ENCODE measurements around the gene DNAJC5. TPM values are rescaled to one million over a fixed set of nuclear protein-coding genes. Genes with fewer than 3 reads are reported as not detected.

DNAJC5 gene
- total and polyA plus RNA-seq, 5 donors: 32.2 to 51.0 (median 49.5) TPM

- Histone ChIP-seq H3K27me3 (ENCODE audit: control insufficient read depth, insufficient read depth) (no peaks in the 10 kb centered on the region), H3K9me3 (ENCODE audit: control insufficient read depth, low read length) (no peaks in the 10 kb centered on the region), H3K4me1 (ENCODE audit: control insufficient read depth, insufficient read depth, low read length) (peaks cover 8% of the 10 kb centered on the region), H3K4me3 (ENCODE audit: low read length) (no peak overlapping the region), H3K27ac (ENCODE audit: low read length) (peak overlapping the region; percentile 68)
- WGBS: 21% methylated on average over 17 of the region's 17 CpGs
- ATAC-seq (peak; percentile 32 to 70), DNase-seq (peak; percentile 59 to 78 (median 70))
- intact Hi-C loops (cut with DNase I): no loop called here
These were observed 40.7 kb upstream of the DNAJC5 start for GRCh38 chr20:63854069-63854765.

GRCh38 chr20:63854766-63855362 lies 40.1 kb upstream of the DNAJC5 start:
- H3K27me3 ChIP-seq (ENCODE audit: control insufficient read depth, insufficient read depth): no peaks in the 10 kb centered on the region
- H3K4me3 ChIP-seq (ENCODE audit: low read length): peak overlapping the region; percentile 8
- DNase-seq (peak; percentile 59 to 87 (median 85)), ATAC-seq (peak; percentile 25 to 52)
- H3K27ac ChIP-seq (ENCODE audit: low read length): peak overlapping the region; percentile 68
- no peaks in the 10 kb centered on the region for H3K9me3 ChIP-seq (ENCODE audit: control insufficient read depth, low read length)
- WGBS: 9% methylated on average over 25 of the region's 26 CpGs
- H3K4me1 ChIP-seq (ENCODE audit: control insufficient read depth, insufficient read depth, low read length): peaks cover 8% of the 10 kb centered on the region
- intact Hi-C loops (cut with DNase I): loop anchor here in 1 of 4 donors (5.0 kb wide), 1 partner anchor 78 kb away; no protein-coding TSS in a partner anchor

- DNase-seq (peak in 1 of 3 donors; percentile 70), ATAC-seq (peak in 1 of 2 donors; percentile 9)
- Histone ChIP-seq H3K9me3 (ENCODE audit: control insufficient read depth, low read length) (no peaks in the 10 kb centered on the region), H3K27me3 (ENCODE audit: control insufficient read depth, insufficient read depth) (no peaks in the 10 kb centered on the region), H3K4me1 (ENCODE audit: control insufficient read depth, insufficient read depth, low read length) (peaks cover 8% of the 10 kb centered on the region), H3K27ac (ENCODE audit: low read length) (peak overlapping the region; percentile 10), H3K4me3 (ENCODE audit: low read length) (peak overlapping the region; percentile 8)
- intact Hi-C loops (cut with DNase I): loop anchor here in 1 of 4 donors (5.0 kb wide), 1 partner anchor 78 kb away; no protein-coding TSS in a partner anchor
- WGBS: 42% methylated on average over 36 of the region's 36 CpGs
These were observed 39.4 kb upstream of the DNAJC5 start for GRCh38 chr20:63855363-63856097.

- no peak for ATAC-seq
- WGBS: 82% methylated on average over 22 of the region's 22 CpGs
- H3K4me1 ChIP-seq (ENCODE audit: control insufficient read depth, insufficient read depth, low read length): peaks cover 8% of the 10 kb centered on the region
- H3K27ac ChIP-seq (ENCODE audit: low read length): no peak overlapping the region
- no peak overlapping the region for H3K4me3 ChIP-seq (ENCODE audit: low read length)
- H3K9me3 ChIP-seq (ENCODE audit: control insufficient read depth, low read length): no peaks in the 10 kb centered on the region
- intact Hi-C loops (cut with DNase I): loop anchor here in 1 of 4 donors (5.0 kb wide), 1 partner anchor 79 kb away; no protein-coding TSS in a partner anchor
- no peak for DNase-seq
- no peaks in the 10 kb centered on the region for H3K27me3 ChIP-seq (ENCODE audit: control insufficient read depth, insufficient read depth)
These were observed 38.8 kb upstream of the DNAJC5 start for GRCh38 chr20:63856098-63856511.

DNA sequence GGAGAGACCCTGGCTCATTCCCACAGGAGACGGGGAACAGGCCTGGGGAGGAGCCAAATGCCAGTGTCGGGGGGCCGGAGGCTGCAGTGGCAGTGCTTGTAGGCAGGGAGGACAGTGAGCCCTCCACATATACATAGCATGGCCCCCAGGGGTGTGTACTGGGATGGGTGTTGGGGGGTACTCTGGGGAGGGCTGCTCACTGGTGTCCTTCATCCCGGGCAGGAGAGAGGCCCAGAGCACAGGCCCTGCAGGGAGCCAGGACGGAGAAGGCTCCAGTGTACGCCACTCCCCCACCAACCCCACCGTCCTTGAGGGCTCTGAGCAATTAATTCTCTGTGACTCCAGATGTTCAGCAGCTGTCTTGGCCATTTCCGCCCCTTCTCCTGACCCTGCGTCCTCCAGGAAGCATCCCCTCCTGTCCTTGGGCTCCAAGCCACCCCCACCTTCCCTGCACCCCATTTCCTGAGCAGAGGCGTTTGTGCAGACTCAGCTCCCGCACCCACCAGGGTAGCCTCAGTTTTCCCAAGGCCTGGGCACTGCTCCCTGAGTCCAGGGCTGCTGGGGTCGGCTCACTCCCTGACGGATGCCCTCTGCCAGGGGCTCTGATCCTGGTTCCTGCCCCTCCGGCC lies 37.0 kb upstream of the DNAJC5 start:
- Histone ChIP-seq H3K27ac (ENCODE audit: low read length) (peak overlapping the region; percentile 40), H3K9me3 (ENCODE audit: control insufficient read depth, low read length) (no peaks in the 10 kb centered on the region), H3K4me1 (ENCODE audit: control insufficient read depth, insufficient read depth, low read length) (peaks cover 8% of the 10 kb centered on the region), H3K27me3 (ENCODE audit: control insufficient read depth, insufficient read depth) (no peaks in the 10 kb centered on the region), H3K4me3 (ENCODE audit: low read length) (no peak overlapping the region)
- 25% methylated on average over 14 of the region's 14 CpGs for WGBS
- intact Hi-C loops (cut with DNase I): loop anchor here in 1 of 4 donors (5.0 kb wide), 1 partner anchor 81 kb away; no protein-coding TSS in a partner anchor
- peak in 1 of 2 donors; percentile 4 for ATAC-seq
- DNase-seq: peak in 1 of 3 donors; percentile 66

DNA sequence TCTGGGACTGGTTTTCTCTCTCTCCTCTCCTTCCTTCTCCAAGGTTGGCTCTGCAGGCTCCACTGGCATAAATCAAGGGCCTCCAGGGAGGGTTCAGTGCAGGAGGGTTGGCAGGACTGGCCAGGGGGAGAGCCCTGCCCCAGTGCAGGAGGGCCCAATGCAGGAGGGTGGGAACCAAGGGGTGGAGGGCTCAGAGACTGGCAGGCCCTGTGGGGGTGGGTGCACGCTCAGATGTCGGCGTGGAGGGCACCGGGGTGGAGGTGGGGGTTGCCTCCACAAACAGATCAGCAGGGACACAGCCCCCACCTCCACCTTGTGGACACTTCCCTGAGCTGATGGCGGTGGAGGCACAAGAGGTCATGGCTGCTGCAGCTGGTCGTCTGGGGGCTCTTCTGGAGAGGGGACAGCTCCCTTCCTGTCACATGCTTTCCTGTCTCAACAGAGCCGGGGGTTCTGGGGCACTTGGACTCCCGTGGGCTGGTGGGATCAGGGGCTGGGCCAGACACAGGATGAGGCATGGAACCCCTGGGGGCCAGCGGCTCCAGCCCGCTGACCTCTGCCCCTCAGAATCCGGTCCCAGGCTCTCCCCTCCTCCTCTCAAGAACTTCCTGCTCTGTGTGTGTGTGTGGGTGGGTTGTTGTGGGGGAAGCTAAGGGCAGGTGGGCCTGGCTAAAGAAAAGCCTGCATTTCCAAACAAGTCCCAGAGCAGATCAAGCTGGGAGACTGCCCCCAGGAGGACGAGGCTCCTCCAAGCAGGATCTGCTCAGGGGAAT lies 36.3 kb upstream of the DNAJC5 start:
- Histone ChIP-seq H3K27ac (ENCODE audit: low read length) (peak overlapping the region; percentile 40), H3K4me1 (ENCODE audit: control insufficient read depth, insufficient read depth, low read length) (peaks cover 11% of the 10 kb centered on the region), H3K9me3 (ENCODE audit: control insufficient read depth, low read length) (no peaks in the 10 kb centered on the region), H3K4me3 (ENCODE audit: low read length) (no peak overlapping the region), H3K27me3 (ENCODE audit: control insufficient read depth, insufficient read depth) (no peaks in the 10 kb centered on the region)
- ATAC-seq (peak; percentile 38 to 56), DNase-seq (peak; percentile 62 to 84 (median 79))
- intact Hi-C loops (cut with DNase I): loop anchor here in 1 of 4 donors (5.0 kb wide), 1 partner anchor 81 kb away; no protein-coding TSS in a partner anchor
- WGBS: 14% methylated on average over 12 of the region's 12 CpGs

- peaks cover 9% of the 10 kb centered on the region for H3K4me1 ChIP-seq (ENCODE audit: control insufficient read depth, insufficient read depth, low read length)
- DNase-seq: peak in 1 of 3 donors; percentile 8
- H3K9me3 ChIP-seq (ENCODE audit: control insufficient read depth, low read length): no peaks in the 10 kb centered on the region
- intact Hi-C loops (cut with DNase I): loop anchor here in 1 of 4 donors (5.0 kb wide), 1 partner anchor 82 kb away; no protein-coding TSS in a partner anchor
- H3K27ac ChIP-seq (ENCODE audit: low read length): peak overlapping the region; percentile 30
- WGBS: 36% methylated on average over 7 of the region's 7 CpGs
- H3K4me3 ChIP-seq (ENCODE audit: low read length): no peak overlapping the region
- ATAC-seq: no peak
- no peaks in the 10 kb centered on the region for H3K27me3 ChIP-seq (ENCODE audit: control insufficient read depth, insufficient read depth)
These were observed 35.7 kb upstream of the DNAJC5 start for GRCh38 chr20:63859166-63859699.

DNA sequence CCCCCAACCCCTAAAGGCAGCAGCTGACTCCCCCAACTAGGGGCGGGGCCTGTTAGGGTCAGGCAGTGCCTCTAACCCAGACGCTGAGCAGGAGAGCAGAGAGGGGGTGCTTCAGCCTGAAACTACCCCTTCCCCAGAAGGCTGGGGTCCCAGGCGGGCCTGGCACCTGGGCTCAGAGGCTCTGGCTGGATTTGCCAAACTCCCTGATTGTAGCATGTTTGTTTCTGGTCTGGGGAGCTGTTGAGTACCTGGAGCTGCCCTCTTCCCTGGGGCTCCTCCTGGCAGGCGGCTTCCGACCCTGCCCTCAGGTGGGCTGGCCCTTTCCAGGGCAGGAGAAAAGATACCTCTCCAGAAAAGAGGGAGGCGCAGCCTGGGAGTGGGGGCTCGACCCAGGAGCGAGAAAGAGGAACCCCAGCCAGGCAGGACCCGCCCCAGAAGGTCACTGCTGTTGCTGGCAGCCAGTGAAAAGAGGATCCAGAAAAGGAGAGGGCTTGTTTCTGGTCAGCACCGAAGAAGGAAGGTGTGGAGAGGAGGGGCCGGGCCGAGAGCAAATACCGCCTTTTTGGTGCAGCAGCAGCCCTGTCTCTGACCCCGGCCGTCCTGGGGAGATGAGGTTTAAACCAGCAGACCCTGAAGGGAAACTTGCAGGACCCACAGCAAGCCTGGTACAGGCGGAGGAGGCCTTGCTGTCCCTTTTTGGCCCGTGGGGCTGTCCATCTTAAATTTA lies 34.4 kb upstream of the DNAJC5 start:
- DNase-seq (peak in 1 of 3 donors; percentile 21), ATAC-seq (no peak)
- intact Hi-C loops (cut with DNase I): loop anchor here in 1 of 4 donors (5.0 kb wide), 1 partner anchor 73 kb away; no protein-coding TSS in a partner anchor
- no peak overlapping the region for H3K27ac ChIP-seq (ENCODE audit: low read length)
- H3K27me3 ChIP-seq (ENCODE audit: control insufficient read depth, insufficient read depth): no peaks in the 10 kb centered on the region
- H3K4me1 ChIP-seq (ENCODE audit: control insufficient read depth, insufficient read depth, low read length): peaks cover 5% of the 10 kb centered on the region
- 65% methylated on average over 17 of the region's 17 CpGs for WGBS
- H3K9me3 ChIP-seq (ENCODE audit: control insufficient read depth, low read length): no peaks in the 10 kb centered on the region
- H3K4me3 ChIP-seq (ENCODE audit: low read length): no peak overlapping the region

- ATAC-seq (no peak), DNase-seq (peak in 1 of 3 donors; percentile 8)
- intact Hi-C loops (cut with DNase I): loop anchor here in 1 of 4 donors (5.0 kb wide), 1 partner anchor 74 kb away; no protein-coding TSS in a partner anchor
- WGBS: 96% methylated on average over 59 of the region's 59 CpGs
- Histone ChIP-seq H3K4me1 (ENCODE audit: control insufficient read depth, insufficient read depth, low read length) (peaks cover 5% of the 10 kb centered on the region), H3K4me3 (ENCODE audit: low read length) (no peak within 1 kb of the TSS), H3K27me3 (ENCODE audit: control insufficient read depth, insufficient read depth) (no peaks in the 10 kb centered on the region), H3K27ac (ENCODE audit: low read length) (no peak within 1 kb of the TSS), H3K9me3 (ENCODE audit: control insufficient read depth, low read length) (no peaks in the 10 kb centered on the region)
These were observed 33.5 kb upstream of the DNAJC5 start, which contains the start of gene ABHD16B for GRCh38 chr20:63861365-63861934. Gene ABHD16B, plus strand, starts transcription at chr20:63861498. Its CDS starts 43 bp downstream, at chr20:63861541.

Data from right cardiac atrium (tissue), 5 donors.